Spinal cord (tissue), 10 donors: ENCODE measurements around the gene IQGAP1. TPM values are rescaled to one million over a fixed set of nuclear protein-coding genes. Genes with fewer than 3 reads are reported as not detected.

Source experiments
- DNase-seq, 6 donors: peaks; one replicate each; pipeline versions ENCODE4 v3.0.0 to v3.0.0-alpha.2; 2013 to 2015; ENCODE audit warnings: low spot score in 6 of 6, low read depth in 4 of 6
- H3K27ac ChIP-seq: one replicate; pipeline ENCODE4 v1.5.1; 2013; ENCODE audit warnings: low read depth, low read length, control low read depth
- H3K27me3 ChIP-seq: one replicate; pipeline ENCODE4 v1.6.1; 2013; ENCODE audit warnings: low read length; ENCODE audit not compliant: control insufficient read depth, insufficient read depth
- H3K36me3 ChIP-seq: one replicate; pipeline ENCODE4 v1.6.1; 2013; ENCODE audit warnings: low read length; ENCODE audit not compliant: control insufficient read depth, insufficient read depth
- H3K4me1 ChIP-seq: one replicate; pipeline ENCODE4 v1.6.1; 2013; ENCODE audit warnings: low read length; ENCODE audit not compliant: control insufficient read depth, insufficient read depth
- H3K4me3 ChIP-seq: one replicate; pipeline ENCODE4 v1.5.1; 2013; ENCODE audit warnings: low read depth, low read length, control low read depth
- H3K9me3 ChIP-seq: one replicate; pipeline ENCODE4 v1.6.1; 2013; ENCODE audit warnings: low read length; ENCODE audit not compliant: control insufficient read depth, insufficient read depth
- WGBS: methylation state at CpG from one replicate; pipeline ENCODE4 v1.1.5; 2013; ENCODE audit warnings: missing lambda C conversion rate; ENCODE audit not compliant: insufficient coverage; 5-methylcytosine and 5-hydroxymethylcytosine counted together
- polyA plus RNA-seq, 2 donors: library from polyadenylated mRNA; unstranded; fragments of 120-200 nt; gene quantifications; one replicate each; pipeline ENCODE4 v1.2.1, GENCODE V29; 2013; ENCODE audit not compliant: insufficient read length in 2 of 2
- total RNA-seq, 2 donors: library from RNA; depleted of rRNA in 1 of 2; stranded (reverse); fragments of 120-200 nt in 1 of 2; fragments of >200 nt in 1 of 2; gene quantifications; one replicate each; pipeline versions ENCODE4 v1.2.3 to v1.2.4, GENCODE V29; 2013 to 2014
- donor health status: healthy.

The IQGAP1 gene
- total and polyA plus RNA-seq, 4 donors, result 33.8 to 126 (median 76.6) TPM

- H3K36me3 ChIP-seq, result no peaks in the 10 kb centered on the region
- DNase-seq, result peak in 5 of 6 donors; percentile 24 to 82 (median 36)
- no peaks in the 10 kb centered on the region for H3K9me3 ChIP-seq
- H3K27ac ChIP-seq, result peak within 1 kb of the TSS; percentile 84
- 2% methylated on average over 104 of the region's 104 CpGs for WGBS
- peaks cover 13% of the 10 kb centered on the region for H3K4me1 ChIP-seq
- peak within 1 kb of the TSS; percentile 81 for H3K4me3 ChIP-seq
- H3K27me3 ChIP-seq, result no peaks in the 10 kb centered on the region
Observed at GRCh38 chr15:90529371-90530249, 141.6 kb downstream of the IQGAP1 start, which contains the start of gene CRTC3. TSS of gene CRTC3 (plus strand) at chr15:90529923. CDS start at chr15:90530072, 149 bp downstream.

DNA sequence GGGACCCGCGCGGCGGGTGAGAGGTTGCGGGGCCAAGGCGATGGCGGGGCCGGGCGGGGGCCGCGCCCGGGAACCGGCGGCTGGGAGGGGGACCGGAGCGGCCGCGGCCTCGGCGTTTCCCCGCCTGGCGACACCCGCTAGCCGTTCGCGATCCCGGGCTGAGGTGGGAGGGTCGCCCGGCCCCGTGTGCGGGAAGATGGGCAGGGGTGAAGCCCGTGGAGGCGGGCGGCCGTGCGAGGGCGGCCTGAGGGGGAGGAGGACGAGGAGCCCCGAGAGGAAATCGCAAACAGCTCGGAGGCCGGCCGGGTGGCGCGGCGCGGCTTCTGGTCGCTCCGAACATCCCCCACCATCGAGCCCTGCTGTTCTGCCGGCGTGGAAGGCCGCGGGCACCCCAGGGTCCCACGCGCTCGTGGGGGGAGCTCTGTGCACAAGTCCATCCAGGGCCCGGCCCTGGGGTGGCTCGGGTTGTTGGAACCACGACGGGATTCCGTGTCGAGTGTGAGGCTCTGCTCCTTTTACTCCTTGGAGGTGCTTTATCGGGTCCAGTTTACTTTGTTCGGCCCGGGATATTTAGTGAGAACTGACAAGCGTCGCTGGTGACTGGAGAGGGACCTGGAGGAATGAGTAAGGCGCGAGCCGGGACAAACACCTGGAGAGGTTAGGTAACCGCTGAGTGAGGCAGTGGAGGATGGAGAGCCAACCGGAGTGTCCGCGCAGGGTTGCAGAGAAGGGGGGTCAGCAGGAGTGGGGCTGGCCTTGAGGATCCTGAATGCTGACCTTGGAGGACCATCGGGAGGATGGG, 142.4 kb downstream of the IQGAP1 start:
- H3K4me3 ChIP-seq, result peak overlapping the region; percentile 81
- no peaks in the 10 kb centered on the region for H3K36me3 ChIP-seq
- H3K9me3 ChIP-seq, result no peaks in the 10 kb centered on the region
- peaks cover 13% of the 10 kb centered on the region for H3K4me1 ChIP-seq
- WGBS, result under 1% methylated on average over 72 of the region's 76 CpGs
- H3K27me3 ChIP-seq, result no peaks in the 10 kb centered on the region
- peak in 4 of 6 donors; percentile 19 to 78 (median 46) for DNase-seq
- H3K27ac ChIP-seq, result peak overlapping the region; percentile 84

- no peaks in the 10 kb centered on the region for H3K27me3 ChIP-seq
- WGBS, result no CpG with 5 or more reads among the region's 4 CpGs
- peaks cover 13% of the 10 kb centered on the region for H3K4me1 ChIP-seq
- H3K36me3 ChIP-seq, result no peaks in the 10 kb centered on the region
- peak overlapping the region; percentile 84 for H3K27ac ChIP-seq
- no peaks in the 10 kb centered on the region for H3K9me3 ChIP-seq
- peak in 3 of 6 donors; percentile 0 to 28 (median 18) for DNase-seq
- peak overlapping the region; percentile 81 for H3K4me3 ChIP-seq
Observed at GRCh38 chr15:90531147-90531546, 143.1 kb downstream of the IQGAP1 start.

- DNase-seq, result no peak
- peaks cover 4% of the 10 kb centered on the region for H3K36me3 ChIP-seq
- 75% methylated on average over 4 of the region's 5 CpGs for WGBS
- H3K9me3 ChIP-seq, result no peaks in the 10 kb centered on the region
- no peak overlapping the region for H3K27ac ChIP-seq
- peaks cover 4% of the 10 kb centered on the region for H3K4me1 ChIP-seq
- no peak overlapping the region for H3K4me3 ChIP-seq
- no peaks in the 10 kb centered on the region for H3K27me3 ChIP-seq
Observed at GRCh38 chr15:90535254-90535653, 147.2 kb downstream of the IQGAP1 start.

DNA sequence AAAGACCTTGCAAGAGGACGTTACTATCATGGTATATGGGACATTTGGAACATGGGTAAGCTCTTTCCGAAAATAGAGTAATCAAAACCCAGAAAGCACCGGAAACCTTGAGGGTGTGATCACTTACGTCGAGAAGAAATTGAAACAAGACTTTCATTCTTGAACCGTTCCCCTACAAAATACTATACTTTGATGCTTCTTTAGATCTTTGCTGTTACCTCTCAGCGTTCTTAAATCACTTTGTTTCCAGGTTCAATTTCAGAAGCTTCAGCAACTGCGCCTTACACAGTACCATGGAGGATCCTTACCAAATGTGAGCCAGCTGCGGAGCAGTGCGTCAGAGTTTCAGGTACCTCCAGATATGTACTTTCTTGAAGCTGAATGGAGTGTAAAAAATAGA, 151.7 kb downstream of the IQGAP1 start:
- Histone ChIP-seq H3K27me3 (no peaks in the 10 kb centered on the region), H3K9me3 (no peaks in the 10 kb centered on the region), H3K36me3 (peaks cover 10% of the 10 kb centered on the region), H3K4me3 (no peak overlapping the region), H3K27ac (no peak overlapping the region), H3K4me1 (no peaks in the 10 kb centered on the region)
- DNase-seq, result no peak
- 98% methylated on average over 7 of the region's 10 CpGs for WGBS

DNA sequence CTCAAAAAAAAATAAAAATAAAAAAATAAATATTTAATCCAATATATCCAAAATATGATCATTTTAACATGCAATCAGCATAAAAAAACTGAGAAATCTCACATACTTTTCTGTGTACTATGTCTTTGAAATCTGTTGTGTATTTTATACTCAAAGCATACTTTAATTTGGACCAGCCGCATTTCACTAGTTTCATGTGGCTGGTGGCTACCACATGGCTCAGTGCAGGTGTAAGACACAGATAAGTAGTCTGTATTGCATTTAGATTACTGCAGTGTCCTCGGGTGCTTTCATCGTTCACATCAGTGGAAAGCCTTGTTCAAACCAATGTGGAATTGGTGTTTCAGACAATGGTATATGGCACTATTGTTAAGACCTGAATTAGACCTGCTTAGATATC, 152.7 kb downstream of the IQGAP1 start:
- Histone ChIP-seq H3K27ac (no peak overlapping the region), H3K4me3 (no peak overlapping the region), H3K4me1 (no peaks in the 10 kb centered on the region), H3K9me3 (no peaks in the 10 kb centered on the region), H3K36me3 (peaks cover 10% of the 10 kb centered on the region), H3K27me3 (no peaks in the 10 kb centered on the region)
- DNase-seq, result no peak
- WGBS, result 40% methylated on average over 2 of the region's 3 CpGs

- no peaks in the 10 kb centered on the region for H3K27me3 ChIP-seq
- no peaks in the 10 kb centered on the region for H3K4me1 ChIP-seq
- H3K9me3 ChIP-seq, result no peaks in the 10 kb centered on the region
- WGBS, result 93% methylated on average over 7 of the region's 7 CpGs
- H3K4me3 ChIP-seq, result no peak overlapping the region
- no peak for DNase-seq
- H3K27ac ChIP-seq, result no peak overlapping the region
- peaks cover 15% of the 10 kb centered on the region for H3K36me3 ChIP-seq
Observed at GRCh38 chr15:90545095-90545494, 157.1 kb downstream of the IQGAP1 start.

DNA sequence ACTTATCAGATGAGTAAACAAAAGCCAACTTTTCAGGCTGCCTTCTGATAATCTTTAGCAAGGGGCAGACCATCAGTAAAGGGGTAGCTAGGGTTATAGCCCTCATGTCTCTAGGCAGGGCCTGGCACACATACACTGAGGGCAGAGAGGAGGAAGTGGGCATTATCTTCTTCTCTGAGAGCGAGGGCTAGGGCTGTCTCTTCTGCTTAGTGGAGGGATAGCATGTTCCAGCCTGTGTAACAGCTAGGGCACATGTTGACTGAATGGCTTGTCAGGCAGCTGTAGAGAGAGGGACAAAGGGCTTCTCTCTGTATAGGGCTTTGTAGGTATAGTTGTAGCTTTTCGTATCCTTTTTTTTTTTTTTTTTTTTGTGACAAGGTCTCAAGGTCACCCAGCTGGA, 159.5 kb downstream of the IQGAP1 start:
- Histone ChIP-seq H3K36me3 (peaks cover 11% of the 10 kb centered on the region), H3K27ac (no peak overlapping the region), H3K9me3 (no peaks in the 10 kb centered on the region), H3K4me3 (no peak overlapping the region), H3K4me1 (peaks cover 6% of the 10 kb centered on the region), H3K27me3 (no peaks in the 10 kb centered on the region)
- 67% methylated on average over 1 of the region's 2 CpGs for WGBS
- no peak for DNase-seq

DNA sequence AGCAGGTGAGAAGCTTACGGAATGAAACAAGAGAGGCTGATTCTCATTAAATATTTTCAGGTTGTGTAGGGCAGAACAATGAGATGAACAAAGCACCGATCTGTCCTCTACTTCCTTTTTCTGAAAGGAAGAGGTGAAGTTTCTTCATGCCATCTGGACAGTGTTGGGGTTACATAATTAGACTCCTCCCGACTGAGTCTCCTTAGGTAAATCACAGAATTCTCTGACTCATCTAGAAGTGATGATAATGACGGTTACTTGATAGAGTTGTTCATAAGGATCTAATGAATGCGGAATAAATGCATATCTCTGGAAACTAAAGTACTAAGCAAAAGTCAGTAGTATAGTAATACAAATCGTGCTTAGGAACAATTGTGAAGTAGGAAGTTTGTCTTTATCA, 162.9 kb downstream of the IQGAP1 start:
- peaks cover 11% of the 10 kb centered on the region for H3K4me1 ChIP-seq
- H3K27ac ChIP-seq, result no peak overlapping the region
- no peak overlapping the region for H3K4me3 ChIP-seq
- DNase-seq, result no peak
- H3K27me3 ChIP-seq, result no peaks in the 10 kb centered on the region
- no peaks in the 10 kb centered on the region for H3K9me3 ChIP-seq
- 100% methylated on average over 1 of the region's 6 CpGs for WGBS
- H3K36me3 ChIP-seq, result peaks cover 11% of the 10 kb centered on the region
